ENCODE data around the gene C9orf50.

DNA sequence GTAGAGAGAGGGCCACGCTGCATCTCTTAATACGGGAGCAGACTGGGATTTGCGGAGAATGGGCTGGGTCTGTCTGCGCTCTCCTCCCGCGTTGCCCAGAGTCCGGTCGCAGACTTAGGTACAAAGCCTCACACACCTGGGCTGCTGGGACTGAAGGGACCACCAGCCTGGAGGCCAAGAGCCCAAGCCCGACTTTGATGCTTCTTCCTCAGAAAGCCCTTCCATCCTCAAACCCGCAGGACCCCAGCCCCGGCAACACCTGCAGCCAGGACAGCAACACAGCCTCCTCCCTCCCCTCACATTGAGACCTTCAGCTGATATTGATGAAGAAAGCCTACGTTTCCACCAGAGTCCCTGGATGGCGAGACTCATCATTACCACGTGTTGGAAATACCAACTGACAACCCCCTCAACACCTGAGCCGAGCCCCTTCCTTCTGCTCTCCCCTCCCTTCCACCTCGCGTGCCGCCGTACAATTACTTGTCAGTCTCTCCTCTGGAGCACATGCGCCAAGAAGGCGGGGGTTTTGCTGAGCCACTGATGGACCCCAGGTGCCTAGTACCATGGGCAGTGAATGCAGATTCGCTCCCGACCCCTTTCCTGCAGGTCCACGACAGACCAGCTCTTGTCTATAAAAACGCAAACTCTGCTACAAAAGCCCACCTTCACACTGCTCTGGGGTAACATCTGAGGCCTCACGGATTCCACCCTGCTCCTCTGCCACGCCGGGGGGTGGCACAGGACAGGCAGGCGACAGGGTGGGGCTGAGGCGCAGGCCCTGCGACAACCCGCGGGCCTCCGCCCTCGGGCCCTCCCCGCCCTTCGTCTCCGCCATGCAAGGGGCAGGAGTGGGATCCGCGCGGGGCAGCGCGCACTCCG lies 20.2 kb upstream of the C9orf50 start:
- no peak for TF ChIP-seq SUZ12 (IDR thresholded peaks at IDR 0.05)
- no peak for TF ChIP-seq BHLHE40 (IDR thresholded peaks at IDR 0.05; ENCODE audit: borderline replicate concordance)
- no peak for TF ChIP-seq NFRKB (IDR thresholded peaks at IDR 0.05)
- no peak for TF ChIP-seq HDGF (IDR thresholded peaks at IDR 0.05; ENCODE audit: borderline replicate concordance)
- no peak for TF ChIP-seq FOXM1 (IDR thresholded peaks at IDR 0.05; ENCODE audit: borderline replicate concordance)
- no peak for TF ChIP-seq CTBP1 (IDR thresholded peaks at IDR 0.05; ENCODE audit: borderline replicate concordance)
- TF ChIP-seq SP1 (IDR thresholded peaks at IDR 0.05): no peak
- no peak for TF ChIP-seq FOXA1 (IDR thresholded peaks at IDR 0.05)
- TF ChIP-seq LEF1 (IDR thresholded peaks at IDR 0.05; ENCODE audit: borderline replicate concordance): no peak
- no peak for TF ChIP-seq L3MBTL2 (conservative IDR thresholded peaks at IDR 0.05)
- no peak for TF ChIP-seq TARDBP (IDR thresholded peaks at IDR 0.05)
- no peak for TF ChIP-seq ELF4 (IDR thresholded peaks at IDR 0.05)
- no peak for TF ChIP-seq ZNF384 (IDR thresholded peaks at IDR 0.05)
